K562 (cell line): ENCODE data around the gene MIB2. TPM values are rescaled to one million over a fixed set of nuclear protein-coding genes. Genes with fewer than 3 reads are reported as not detected.

Experiments used
- ARID3B ChIP-seq: fragments of 250-450 bp; sonication (Bioruptor Pico); IDR thresholded peaks from 2 replicates; pipeline ENCODE4 v1.4.0; 2020; ENCODE audit warnings: borderline replicate concordance
- ETV6 ChIP-seq, 3 experiments: fragments of 150-350 bp in 1 of 3; sonication (generic) in 1 of 3; formaldehyde crosslinking in 1 of 3; IDR thresholded peaks; 2 replicates each; pipeline versions ENCODE4 v1.6.1 to v1.8.0; 2014 to 2022; ENCODE audit warnings: borderline replicate concordance in 2 of 3, low read depth in 2 of 3, antibody characterized with exemption in 1 of 3, low read length in 1 of 3, mild to moderate bottlenecking in 1 of 3, missing genetic modification reagents in 1 of 3
- FOXK2 ChIP-seq, 2 experiments: fragments of 450-650 bp; IDR thresholded peaks in 1 of 2; conservative IDR thresholded peaks in 1 of 2; 2 replicates each; pipeline ENCODE4 v1.6.1; 2016; ENCODE audit warnings: low read depth in 2 of 2, mild to moderate bottlenecking in 1 of 2
- HDAC2 ChIP-seq: fragments of 450-650 bp; IDR thresholded peaks from 2 replicates; pipeline ENCODE4 v1.6.1; 2016; ENCODE audit warnings: mild to moderate bottlenecking
- KLF1 ChIP-seq: fragments of 450-650 bp; IDR thresholded peaks from 2 replicates; pipeline ENCODE4 v1.6.1; 2016; ENCODE audit warnings: missing genetic modification characterization, missing compliant biosample characterization
- NR1H2 ChIP-seq: sonication (generic); formaldehyde crosslinking; IDR thresholded peaks from 2 replicates; pipeline ENCODE4 v1.4.0; 2020; ENCODE audit warnings: mild to moderate bottlenecking, missing genetic modification reagents
- OTX1 ChIP-seq: fragments of 450-650 bp; formaldehyde crosslinking; IDR thresholded peaks from 2 replicates; pipeline ENCODE4 v1.4.0; 2022; ENCODE audit warnings: mild to moderate bottlenecking
- PBX2 ChIP-seq, 2 experiments: IDR thresholded peaks in 1 of 2; conservative IDR thresholded peaks in 1 of 2; 2 replicates each; pipeline ENCODE4 v1.6.1; 2016; ENCODE audit warnings: low read depth in 2 of 2, mild to moderate bottlenecking in 1 of 2, missing compliant biosample characterization in 1 of 2, missing genetic modification characterization in 1 of 2, moderate library complexity in 1 of 2
- SNIP1 ChIP-seq: fragments of 450-650 bp; IDR thresholded peaks from 2 replicates; pipeline ENCODE4 v1.7.1; 2017; ENCODE audit warnings: low read depth, mild to moderate bottlenecking
- ZBTB49 ChIP-seq: sonication (generic); formaldehyde crosslinking; IDR thresholded peaks from 2 replicates; pipeline ENCODE4 v1.8.0; 2022; ENCODE audit warnings: missing genetic modification reagents, mild to moderate bottlenecking, borderline replicate concordance
- ZFP36 ChIP-seq: fragments of 150-350 bp; IDR thresholded peaks from 2 replicates; pipeline ENCODE4 v1.6.1; 2018; ENCODE audit warnings: low read length, low read depth; ENCODE audit not compliant: partially characterized antibody
- ZNF561 ChIP-seq: fragments of 450-650 bp; formaldehyde crosslinking; conservative IDR thresholded peaks from 2 replicates; pipeline ENCODE4 v1.4.0; 2020; ENCODE audit warnings: mild to moderate bottlenecking, moderate library complexity
- polyA plus RNA-seq, 8 experiments: library from polyadenylated mRNA; depleted of rRNA in 4 of 8; stranded (reverse) in 5 of 8; unstranded in 3 of 8; fragments of >200 nt; fragmentation: Nextera tagmentation in 2 of 8; fragmentation: Illumina TruSeq in 1 of 8; extraction: Ambion mirVana in 2 of 8; extraction: Trizol in 1 of 8; gene quantifications; 2 replicates each; pipeline versions ENCODE4 v1.2.1 to v1.2.3, GENCODE V29; 2011 to 2014; ENCODE audit warnings: inconsistent platforms in 1 of 8, missing spikeins in 1 of 8
- total RNA-seq, 7 experiments: library from RNA; depleted of rRNA in 6 of 7; stranded (reverse); fragments of >200 nt in 6 of 7; fragmentation: Illumina TruSeq in 2 of 7; extraction: Trizol in 2 of 7; gene quantifications; 2 replicates each; pipeline versions ENCODE4 v1.2.1 to v1.2.3, GENCODE V29; 2011 to 2021; ENCODE audit warnings: low replicate concordance in 1 of 7
- TF ChIP-seq, protein P1 (sequence below): fragments of 450-650 bp; formaldehyde crosslinking; IDR thresholded peaks from 2 replicates; pipeline ENCODE4 v1.4.0; 2022; ENCODE audit warnings: missing genetic modification characterization
- TF ChIP-seq, protein P2 (sequence below), 3 experiments: fragments of 200-800 bp in 1 of 3; fragments of 250-450 bp in 1 of 3; fragments of 450-650 bp in 1 of 3; sonication (Bioruptor Pico) in 1 of 3; sonication (Bioruptor generic) in 1 of 3; formaldehyde crosslinking in 1 of 3; IDR thresholded peaks; 2 replicates each; pipeline versions ENCODE4 v1.6.1 to v1.8.0; 2016 to 2022; ENCODE audit warnings: mild to moderate bottlenecking in 2 of 3, missing genetic modification characterization in 2 of 3, missing compliant biosample characterization in 1 of 3, moderate library complexity in 1 of 3

The MIB2 gene
- total and polyA plus RNA-seq, 9 of the 15 experiments (the other 6 are each of a cell fraction or from before 2014, with no cell fraction given) = 0.04 to 17.0 (median 4.9) TPM; not detected in 1

GRCh38 chr1:1614954-1615255 lies 395 bp upstream of the MIB2 start (continued):
- TF ChIP-seq PBX2 (CRISPR knock-in tag; IDR thresholded peaks at IDR 0.05; ENCODE audit: low read depth) (no peak), PBX2 (tag; conservative IDR thresholded peaks at IDR 0.05; ENCODE audit: low read depth) (no peak), HDAC2 (peak; percentile 7; the same call in 1 of the 2 replicates), ZFP36 (no peak), OTX1 (CRISPR knock-in tag) (peak; percentile 78; the same call in 1 of the 2 replicates), SNIP1 (no peak), KLF1 (no peak), FOXK2 (conservative IDR thresholded peaks at IDR 0.05 in 1 of 2, IDR thresholded peaks at IDR 0.05 in 1 of 2; ENCODE audit: low read depth in 2 of 2) (peak in 1 of 2 experiments; percentile 6; a peak in 1 of 4 replicates), ZBTB49 (CRISPR knock-in tag) (no peak), ARID3B (no peak), ETV6 (IDR thresholded peaks at IDR 0.05; ENCODE audit: borderline replicate concordance in 1 of 2, low read depth in 2 of 2, low read length in 1 of 2) (no peak), ETV6 (CRISPR knock-in tag; IDR thresholded peaks at IDR 0.05; ENCODE audit: borderline replicate concordance) (peak; percentile 57; the same call in 1 of the 2 replicates), NR1H2 (no peak), ZNF561 (no peak)
- TF ChIP-seq, protein P1, sequence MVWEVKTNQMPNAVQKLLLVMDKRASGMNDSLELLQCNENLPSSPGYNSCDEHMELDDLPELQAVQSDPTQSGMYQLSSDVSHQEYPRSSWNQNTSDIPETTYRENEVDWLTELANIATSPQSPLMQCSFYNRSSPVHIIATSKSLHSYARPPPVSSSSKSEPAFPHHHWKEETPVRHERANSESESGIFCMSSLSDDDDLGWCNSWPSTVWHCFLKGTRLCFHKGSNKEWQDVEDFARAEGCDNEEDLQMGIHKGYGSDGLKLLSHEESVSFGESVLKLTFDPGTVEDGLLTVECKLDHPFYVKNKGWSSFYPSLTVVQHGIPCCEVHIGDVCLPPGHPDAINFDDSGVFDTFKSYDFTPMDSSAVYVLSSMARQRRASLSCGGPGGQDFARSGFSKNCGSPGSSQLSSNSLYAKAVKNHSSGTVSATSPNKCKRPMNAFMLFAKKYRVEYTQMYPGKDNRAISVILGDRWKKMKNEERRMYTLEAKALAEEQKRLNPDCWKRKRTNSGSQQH = 0 out of 2 replicates have a peak, but pooled peaks have one; percentile 64
- TF ChIP-seq, protein P2, sequence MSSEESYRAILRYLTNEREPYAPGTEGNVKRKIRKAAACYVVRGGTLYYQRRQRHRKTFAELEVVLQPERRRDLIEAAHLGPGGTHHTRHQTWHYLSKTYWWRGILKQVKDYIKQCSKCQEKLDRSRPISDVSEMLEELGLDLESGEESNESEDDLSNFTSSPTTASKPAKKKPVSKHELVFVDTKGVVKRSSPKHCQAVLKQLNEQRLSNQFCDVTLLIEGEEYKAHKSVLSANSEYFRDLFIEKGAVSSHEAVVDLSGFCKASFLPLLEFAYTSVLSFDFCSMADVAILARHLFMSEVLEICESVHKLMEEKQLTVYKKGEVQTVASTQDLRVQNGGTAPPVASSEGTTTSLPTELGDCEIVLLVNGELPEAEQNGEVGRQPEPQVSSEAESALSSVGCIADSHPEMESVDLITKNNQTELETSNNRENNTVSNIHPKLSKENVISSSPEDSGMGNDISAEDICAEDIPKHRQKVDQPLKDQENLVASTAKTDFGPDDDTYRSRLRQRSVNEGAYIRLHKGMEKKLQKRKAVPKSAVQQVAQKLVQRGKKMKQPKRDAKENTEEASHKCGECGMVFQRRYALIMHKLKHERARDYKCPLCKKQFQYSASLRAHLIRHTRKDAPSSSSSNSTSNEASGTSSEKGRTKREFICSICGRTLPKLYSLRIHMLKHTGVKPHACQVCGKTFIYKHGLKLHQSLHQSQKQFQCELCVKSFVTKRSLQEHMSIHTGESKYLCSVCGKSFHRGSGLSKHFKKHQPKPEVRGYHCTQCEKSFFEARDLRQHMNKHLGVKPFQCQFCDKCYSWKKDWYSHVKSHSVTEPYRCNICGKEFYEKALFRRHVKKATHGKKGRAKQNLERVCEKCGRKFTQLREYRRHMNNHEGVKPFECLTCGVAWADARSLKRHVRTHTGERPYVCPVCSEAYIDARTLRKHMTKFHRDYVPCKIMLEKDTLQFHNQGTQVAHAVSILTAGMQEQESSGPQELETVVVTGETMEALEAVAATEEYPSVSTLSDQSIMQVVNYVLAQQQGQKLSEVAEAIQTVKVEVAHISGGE (CRISPR knock-in tag; IDR thresholded peaks at IDR 0.05) = no peak; a peak in 1 of 6 replicates
